KG1 (cell line): ENCODE results near the gene IL15RA.

Experiments
- DNase-seq: peaks from one replicate; lab custom pipeline; 2025; lab: John Stamatoyannopoulos, UW

Gene IL15RA, protein sequence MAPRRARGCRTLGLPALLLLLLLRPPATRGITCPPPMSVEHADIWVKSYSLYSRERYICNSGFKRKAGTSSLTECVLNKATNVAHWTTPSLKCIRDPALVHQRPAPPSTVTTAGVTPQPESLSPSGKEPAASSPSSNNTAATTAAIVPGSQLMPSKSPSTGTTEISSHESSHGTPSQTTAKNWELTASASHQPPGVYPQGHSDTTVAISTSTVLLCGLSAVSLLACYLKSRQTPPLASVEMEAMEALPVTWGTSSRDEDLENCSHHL

DNA sequence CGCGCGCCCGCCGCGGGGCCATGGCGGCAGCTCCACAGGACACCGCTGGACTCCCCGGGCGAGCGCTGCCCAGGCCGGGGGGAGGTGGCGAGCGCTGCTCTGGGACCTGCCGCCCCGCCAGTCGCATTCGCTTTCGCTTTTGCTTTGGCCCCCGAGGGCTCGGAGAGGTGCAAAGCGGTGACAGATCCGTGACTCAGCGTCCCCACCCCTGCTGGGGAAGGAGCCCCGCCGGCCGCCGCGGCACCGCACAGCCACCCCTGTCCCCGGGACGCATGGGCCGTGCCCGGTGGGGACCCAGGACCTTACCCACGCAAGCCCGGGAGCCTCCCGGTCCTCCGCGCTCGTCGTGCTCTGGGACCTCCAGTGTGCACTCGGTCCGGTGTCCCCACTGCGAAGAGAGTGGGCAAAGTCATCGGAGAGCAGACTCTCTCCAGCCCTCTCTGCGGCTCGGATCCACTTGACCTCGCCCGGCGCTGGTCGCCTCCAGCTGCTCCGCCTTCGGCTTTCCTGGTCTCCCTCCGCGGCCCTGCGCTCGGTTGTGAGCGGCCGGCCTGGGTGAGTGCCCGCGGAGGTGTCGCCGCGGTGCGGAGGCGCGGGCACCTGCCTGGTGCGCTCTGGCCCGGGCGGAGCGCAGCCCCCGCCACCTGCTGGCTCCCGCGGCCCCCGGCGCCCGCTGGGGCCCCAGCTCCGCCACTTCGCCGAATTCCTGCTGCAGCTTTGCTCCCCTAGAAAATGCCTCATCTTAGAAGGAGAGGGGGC is at the start of gene IL15RA:
TSS of gene IL15RA (minus strand) at position 73 of the 759 bp plus-strand sequence. CDS start at position 22, 51 bp downstream.
- peak; percentile 85 for DNase-seq

DNA sequence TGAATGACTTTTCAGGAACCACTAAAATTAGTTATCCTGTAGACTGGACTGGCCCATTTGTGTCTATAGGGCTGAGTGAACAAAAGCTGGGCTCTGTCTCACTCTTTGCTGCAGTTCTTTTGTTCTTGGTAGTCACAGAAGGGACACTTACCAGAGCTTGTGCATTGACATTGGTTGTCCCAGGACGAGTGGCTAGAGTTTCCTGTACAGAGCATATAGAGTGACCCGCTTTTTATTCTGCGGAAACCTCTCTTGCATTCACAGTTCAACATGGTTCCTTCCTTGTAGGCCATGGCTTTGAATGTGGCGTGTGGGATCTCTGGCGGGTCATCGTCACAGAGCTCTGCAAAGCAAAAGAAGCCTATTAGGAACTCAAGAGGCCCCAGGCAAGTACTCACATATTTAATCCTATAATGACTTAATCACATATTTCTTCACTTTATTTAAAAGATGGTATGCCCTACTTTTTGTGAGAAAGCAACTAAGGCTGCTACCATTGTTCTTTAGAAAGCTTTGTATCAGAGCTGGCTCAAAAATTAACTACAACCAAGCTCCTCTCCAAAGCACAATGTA is 48.4 kb upstream of the IL15RA start:
- no peak for DNase-seq

DNA sequence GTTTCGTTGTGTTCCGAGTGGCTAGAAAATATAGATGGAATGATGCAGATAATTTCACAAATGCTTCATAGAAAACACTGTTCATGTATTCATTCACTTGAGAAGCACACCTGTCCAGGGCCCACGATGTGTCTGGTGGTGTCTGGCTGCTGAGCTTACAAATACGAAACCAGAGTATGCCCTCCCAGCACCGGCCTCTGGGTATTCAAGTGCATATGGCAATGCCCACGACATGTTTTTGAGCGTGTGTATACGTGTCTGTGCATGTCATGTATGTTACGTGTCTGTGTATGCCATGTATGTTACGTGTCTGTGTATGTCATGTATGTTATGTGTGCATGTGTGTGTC is 47.0 kb upstream of the IL15RA start:
- no peak for DNase-seq

DNA sequence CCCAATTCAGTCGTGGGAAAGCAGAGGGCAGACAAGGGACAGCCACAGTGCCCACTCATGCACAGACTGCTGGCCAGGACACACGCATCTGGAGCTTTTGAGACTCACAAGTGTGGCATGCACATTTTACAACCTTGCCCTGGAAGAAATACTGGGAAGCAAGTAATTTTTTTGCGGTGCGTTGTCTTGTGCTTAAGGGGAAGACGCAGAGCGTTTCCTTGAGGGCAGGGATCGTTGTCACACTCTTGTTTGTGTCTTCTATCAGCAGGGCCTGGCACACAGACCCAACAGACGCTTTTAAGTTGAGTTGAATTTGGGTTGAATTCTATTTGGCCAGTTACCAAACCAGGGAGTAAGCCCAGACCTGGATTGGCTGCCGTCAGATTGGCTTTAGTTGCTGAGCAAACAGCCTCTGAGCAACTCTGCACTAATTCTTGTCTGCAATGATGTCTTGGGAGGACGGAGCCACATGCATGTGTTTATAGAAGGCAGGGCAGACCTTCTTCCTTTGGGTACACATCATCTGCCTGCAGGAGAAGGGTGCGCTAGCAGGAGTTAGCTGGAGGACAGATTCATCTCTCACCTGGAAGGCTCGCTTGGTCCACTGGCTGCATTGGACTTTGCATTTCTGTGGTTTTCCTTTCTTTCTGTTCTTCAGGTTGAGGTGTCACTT is 46.5 kb upstream of the IL15RA start:
- no peak for DNase-seq

DNA sequence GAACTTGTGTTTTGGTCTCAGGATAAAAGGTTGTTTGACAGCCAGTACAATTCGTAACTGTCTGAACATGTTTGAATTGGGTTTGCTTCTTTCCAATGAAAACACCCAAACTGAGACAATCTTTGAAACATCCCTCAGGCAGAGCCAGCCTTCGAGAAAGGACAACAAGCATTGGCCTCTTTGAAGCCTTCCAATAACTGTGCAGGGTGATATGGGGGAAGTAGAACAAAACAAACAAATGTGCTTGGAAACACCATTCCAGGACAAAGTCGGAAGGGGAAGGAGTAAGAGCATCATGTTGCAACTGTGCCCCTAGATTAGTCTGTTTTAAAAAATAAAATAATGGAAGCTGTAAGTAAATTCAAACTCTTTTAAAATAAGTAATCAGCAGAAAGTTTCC is 45.3 kb upstream of the IL15RA start:
- DNase-seq = no peak

DNA sequence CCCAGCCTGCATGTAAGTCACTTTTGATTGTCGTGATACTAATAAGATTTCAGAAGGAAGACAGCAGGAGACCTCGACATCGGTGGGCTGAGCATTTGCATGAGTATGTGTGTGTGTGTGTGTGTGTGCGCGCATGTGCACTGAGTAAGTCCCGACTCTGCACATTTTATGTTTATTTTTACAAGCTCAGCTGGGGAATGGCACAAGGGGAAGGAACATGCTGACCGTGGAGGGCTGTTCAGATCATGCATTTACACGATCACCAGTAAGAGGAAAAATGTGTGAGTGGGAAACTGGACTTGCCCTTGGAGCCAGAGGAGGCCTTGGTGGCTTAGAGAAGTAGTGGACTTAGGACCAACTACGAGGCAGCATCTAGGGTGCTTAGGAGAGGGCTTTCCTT is 43.5 kb upstream of the IL15RA start:
- DNase-seq = no peak

DNA sequence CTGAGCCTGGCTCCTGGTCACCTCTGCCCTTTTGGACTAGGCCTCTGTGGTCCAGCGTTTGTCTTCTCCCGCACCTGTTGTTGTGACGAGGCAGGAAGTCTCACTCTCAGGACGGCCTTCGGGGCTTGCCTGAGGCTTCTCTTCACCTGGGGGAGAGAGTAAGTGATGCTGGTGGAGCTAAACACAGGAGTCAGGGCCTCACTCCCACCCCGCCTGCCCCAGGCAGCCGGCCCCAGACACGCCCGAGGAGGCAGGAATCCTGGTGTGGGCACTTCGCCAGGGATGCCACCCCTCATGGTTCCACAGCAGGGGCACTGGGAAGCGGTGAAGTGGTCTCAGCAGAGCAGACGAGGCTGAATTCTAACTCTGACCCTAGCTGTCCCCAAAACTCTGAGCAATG is 42.5 kb upstream of the IL15RA start:
- DNase-seq = no peak

DNA sequence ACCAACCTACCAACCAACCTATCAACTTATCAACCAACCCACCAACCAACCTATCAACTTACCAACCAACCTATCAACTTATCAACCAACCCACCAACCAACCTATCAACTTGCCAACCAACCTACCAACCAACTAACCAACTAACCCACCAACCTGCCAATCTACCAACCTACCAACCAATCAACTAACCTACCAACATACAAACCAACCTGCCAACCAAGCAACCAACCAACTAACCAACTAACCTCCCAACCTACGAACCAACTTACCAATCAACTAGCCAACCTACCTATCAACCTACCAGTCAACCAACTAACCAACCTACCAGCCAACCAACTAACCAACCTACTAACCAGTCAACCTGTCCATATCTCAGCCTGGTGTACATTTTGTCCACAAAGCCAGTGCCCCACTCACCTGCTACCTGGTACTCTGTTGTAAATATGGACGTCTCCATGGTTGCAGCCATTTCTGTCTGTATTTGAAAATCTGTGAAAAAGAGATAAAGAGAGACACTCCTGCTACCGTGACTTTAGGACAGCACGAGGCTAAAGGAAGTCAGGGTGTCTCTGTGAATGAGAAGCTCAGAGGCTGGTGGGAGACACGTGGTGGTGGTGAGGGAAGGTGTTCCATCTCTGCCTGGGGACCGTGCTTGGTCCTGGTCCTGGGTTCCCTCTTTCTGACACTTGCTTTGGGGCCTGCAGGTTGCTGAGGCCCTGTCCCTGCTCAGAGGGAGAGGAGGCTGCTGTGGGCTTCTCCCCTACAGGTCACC is 41.9 kb upstream of the IL15RA start:
- no peak for DNase-seq

DNA sequence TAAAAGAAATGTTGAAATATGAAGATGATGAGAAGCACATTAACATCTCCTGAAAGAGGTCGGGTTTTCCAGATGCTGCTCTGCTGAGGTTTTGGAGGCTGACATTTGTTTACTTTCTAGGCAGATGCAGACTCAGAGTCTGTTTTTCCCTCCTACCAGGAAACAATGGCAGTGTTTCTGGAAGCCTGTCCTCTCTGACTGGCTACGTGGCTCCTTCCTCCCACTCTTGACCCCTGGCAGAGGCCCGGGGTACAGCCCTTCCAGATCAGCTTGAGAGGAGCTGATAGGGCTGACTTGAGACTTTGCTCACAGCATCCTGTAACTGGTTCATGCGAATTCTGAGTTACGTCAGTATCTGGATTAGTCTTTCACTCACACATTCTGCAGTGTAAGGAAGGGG is 41.1 kb upstream of the IL15RA start:
- DNase-seq = no peak

DNA sequence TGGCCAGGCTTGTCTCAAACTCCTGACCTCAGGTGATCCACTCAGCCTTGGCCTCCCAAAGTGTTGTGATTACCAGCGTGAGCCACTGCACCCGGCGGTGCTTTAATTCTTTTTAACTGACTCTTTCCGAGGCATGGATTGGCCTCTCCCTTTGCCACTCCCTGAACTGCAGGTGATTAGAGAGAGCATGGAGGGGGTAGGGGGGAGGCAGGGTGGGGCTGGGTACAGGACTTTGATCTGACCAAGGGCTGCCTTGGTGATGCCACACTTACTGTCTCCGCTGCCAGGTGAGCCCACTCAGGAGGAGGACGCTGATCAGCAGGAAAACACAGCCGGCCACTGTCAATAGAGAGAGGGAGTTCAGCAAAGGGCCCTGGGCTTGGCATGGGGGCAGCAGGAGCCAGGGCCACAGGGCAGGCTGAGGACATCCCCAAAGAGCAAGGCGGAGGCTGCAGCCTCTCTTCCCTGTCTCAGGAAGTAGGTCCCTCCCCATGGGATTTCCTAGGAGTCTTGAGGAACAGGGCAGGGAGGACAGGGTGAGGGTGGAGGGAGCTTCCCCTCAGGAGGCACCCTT is 40.5 kb upstream of the IL15RA start:
- DNase-seq = no peak

DNA sequence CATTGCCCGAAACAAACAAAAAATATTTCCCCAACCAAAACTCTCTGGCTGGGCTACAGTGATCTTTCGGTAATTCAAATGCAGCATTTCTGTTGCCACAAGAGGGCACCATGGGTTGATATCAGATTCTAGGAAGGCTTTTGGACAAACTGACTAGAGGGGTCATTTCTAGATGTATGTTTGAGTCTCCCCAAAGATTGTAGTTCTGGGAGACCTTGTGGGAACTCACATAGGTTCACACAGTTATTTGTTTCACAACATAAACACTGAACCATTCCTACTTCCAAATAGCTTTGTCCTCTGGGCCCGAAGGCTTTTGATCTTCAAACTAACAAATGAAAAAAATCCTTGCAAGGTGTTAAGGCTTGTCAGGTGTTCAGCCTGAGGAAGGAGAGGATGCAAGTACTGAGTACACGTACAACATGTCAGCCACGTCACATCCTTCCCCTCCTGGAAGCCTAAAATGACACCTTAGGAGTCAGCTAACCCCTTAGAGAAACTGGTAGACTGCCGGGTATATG is 37.0 kb upstream of the IL15RA start:
- DNase-seq = peak; percentile 40

DNA sequence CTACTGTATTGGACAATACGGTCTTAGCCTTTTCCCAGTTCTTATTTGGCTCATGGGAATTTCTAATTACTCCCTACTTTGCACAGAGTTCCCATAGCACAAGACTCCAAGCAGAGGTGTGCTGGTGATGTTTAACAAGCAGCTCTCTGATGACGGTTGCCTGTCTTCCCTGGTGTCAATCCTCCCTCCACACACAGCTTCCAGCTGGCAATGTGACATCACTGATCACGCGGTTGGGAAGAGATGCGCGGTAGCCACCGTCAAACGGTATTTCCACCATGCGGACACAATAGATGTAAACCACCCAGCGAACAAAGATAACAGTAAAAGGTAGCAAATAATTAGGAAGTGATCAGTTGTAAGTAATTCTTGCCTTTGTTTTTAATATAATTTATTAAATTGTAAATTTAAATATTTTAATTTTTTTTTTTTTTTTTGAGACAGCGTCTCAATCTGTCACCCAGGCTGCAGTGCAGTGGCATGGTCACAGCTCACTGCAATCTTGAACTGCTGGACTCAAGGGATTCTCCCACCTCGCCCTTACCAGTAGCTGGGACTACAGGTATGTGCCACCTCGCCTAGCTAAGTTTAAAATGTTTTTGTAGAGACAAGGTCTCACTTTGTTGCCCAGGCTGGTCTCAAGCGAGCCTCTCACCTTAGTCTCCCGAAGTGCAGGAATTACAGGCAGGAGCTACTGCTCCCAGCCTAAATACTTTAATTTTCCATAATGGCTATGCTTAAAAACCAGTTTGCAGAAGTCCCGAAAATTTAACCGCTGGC is 36.3 kb upstream of the IL15RA start:
- no peak for DNase-seq

DNA sequence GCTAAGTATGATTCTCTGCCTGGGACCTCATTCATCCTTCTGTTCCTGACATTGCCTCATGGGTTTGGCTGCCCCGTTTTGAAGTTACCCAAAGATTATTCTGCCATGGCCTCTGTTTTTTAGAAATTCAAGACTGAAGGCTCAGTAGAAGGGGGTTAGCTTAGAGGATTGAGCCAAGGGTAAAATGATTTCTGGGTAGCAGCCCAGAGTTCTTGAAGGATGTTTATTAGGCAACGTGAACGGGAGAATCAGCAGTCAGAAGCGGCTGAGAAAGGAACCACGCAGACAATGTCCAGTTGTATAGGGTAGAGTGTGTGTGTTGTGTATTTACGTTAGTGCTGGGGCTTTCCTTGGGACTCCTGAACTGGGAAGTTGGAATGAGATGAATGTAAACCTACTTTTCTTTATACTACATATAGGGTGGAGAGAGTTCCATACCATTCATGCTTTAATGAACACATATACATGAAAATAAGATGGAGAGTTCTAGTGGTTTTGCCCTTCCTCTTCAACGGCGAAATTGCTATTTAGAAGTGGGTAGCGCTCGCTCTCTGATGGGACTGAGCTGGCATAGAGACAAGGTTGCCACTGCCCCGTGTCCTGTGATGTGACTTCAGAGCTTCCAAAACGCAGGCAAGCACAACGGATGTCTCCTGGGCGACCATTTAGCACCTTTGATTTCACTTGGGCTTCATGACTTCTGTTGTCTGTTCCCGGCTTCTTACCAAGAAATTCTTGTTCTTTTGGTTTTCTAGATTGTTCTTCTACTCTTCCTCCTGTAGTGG is 35.0 kb upstream of the IL15RA start:
- no peak for DNase-seq

DNA sequence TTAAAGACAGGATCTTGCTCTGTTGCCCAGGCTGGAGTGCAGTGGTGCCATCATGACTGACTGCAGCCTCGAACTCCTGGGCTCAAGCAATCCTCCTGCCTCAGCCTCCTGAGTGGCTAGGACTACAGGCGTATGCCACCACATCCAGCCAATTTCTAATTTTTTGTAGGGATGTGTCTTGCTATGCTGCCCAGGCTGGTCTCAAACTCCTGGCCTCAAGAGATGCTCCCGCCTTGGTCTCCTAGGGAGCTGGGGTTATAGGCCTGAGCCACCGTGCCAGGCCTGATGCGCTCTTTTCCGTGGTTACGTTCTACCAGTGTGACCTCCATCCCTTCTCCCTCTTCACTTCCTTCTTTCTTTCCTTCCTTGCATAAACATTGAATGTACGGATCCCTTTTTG is 34.2 kb upstream of the IL15RA start:
- DNase-seq = no peak

DNA sequence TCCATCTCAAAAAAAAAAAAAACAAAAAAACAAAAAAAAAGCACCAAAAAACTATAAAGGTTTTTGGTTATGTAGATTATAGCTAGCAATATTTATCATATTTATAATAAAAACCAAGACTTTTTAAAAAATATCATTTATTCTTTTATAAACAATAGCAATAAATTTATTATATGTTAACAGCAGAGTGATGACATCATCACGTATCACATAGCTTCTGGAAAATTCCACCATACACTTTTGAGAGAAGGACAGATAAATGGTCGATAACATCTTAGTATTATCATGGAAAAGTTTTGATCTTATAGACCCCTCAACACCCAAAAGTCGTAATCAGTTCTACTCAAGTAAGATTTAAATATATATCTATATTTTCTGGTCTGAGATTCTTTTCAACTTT is 33.2 kb upstream of the IL15RA start:
- DNase-seq = no peak

DNA sequence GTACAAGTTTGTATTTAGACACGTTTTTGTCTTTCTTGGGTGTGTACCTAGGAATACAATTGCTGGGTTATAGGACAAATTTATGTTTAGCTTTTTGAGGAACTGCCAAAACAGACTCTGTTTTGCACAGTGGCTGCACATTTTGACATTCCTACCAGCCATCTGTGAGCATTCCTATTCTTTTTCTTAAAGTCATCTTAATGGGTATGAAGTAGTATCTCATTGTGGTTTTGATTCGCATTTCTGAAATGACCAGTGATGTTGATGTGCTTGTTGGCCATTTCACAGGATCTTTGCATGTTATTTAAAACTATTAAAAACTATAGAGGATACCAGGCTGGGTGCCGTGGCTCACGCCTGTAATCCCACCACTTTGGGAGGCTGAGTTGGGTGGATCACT is 32.6 kb upstream of the IL15RA start:
- DNase-seq = no peak

DNA sequence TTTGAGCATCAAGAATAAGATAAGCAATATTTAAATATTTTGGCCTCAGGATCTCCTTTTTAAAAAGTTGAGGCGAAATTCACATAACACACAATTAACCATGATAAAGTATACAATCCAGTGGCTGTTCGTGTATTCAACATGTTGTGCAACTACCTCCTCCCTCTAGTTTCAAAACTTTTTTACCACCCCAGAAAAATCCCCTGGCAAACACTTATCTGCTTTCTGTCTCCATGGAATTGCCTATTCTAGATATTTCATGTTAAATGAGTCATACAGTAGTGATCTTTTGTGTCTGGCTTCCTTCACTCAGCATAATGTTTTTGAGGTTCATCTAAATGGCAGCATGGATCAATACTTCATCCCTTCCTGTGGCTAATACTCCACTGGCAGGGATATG is 31.8 kb upstream of the IL15RA start:
- DNase-seq = no peak

DNA sequence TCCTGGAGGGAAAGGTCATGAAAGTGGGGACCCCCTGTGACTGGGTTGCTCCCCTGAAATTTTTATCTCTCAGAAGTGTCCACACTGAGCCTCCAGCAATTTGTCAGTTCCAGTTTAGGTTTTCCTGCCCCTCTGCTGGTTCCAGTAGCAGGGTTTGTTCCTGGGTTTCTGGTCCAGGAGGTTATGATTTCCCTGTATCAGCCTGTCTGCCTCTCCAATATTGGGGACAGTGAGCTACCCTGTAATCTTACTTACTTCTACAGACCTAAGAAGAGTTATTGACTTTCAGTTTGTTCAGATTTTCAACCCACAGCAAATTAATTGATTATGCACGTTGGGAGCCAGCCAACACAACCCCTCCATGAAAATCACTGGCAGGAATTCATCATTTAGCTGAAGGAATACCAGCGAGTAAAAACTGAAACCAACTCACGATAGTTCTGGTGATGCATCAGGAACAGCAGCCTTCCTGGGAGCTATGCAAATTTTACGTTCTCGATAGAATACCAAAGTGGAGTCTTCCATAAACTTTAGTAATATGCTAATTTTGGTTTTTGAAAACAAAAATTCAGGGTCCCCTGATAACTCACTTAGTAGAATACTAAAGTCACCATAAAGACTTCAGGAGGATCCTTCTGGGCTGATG is 31.3 kb upstream of the IL15RA start:
- no peak for DNase-seq

DNA sequence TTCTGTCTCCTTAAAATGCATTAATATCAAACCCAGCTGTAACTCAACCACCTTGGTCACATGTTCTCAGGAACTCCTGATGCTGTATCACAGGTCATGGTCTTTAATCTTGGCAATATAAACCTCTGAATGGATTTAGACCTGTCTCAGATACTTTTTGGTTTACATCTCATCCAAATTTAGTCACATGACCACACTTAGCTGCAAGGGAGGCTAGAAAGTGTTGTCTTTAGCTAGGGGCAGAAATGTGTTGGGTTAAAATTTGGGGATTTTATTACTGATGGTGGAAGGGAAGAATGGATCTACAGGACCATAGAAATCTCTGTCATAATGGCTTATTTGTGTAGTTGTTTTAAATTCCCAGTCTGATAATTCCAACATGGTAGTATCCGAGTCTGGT is 29.6 kb upstream of the IL15RA start:
- no peak for DNase-seq
